ENCODE measurements around the gene PDCD4. TPM values are rescaled to one million over a fixed set of nuclear protein-coding genes. Genes with fewer than 3 reads are reported as not detected.

Gene PDCD4
- total and polyA plus RNA-seq, 9 of the 15 experiments (the other 6 are each of a cell fraction or from before 2014, with no cell fraction given): 12.9 to 44.1 (median 33.7) TPM

GRCh38 chr10:110843796-110844616, 27.7 kb upstream of the PDCD4 start:
- no peaks in the 10 kb centered on the region for H4K20me1 ChIP-seq (replicated peaks; ENCODE audit: control insufficient read depth, insufficient read depth, low read length)
- intact Hi-C loops (cut with micrococcal nuclease) (no loop called here), in situ Hi-C loops (cut with MboI) (no loop called here)
- H3K27me3 ChIP-seq (ENCODE audit: control insufficient read depth in 2 of 2, insufficient read depth in 2 of 2, low read length in 2 of 2): no peaks in the 10 kb centered on the region
- FAIRE-seq: no peak
- ATAC-seq: no peak
- DNase-seq (ENCODE audit: extremely low read depth in 1 of 4, low spot score in 3 of 4): no peak
- H3K36me3 ChIP-seq (ENCODE audit: control insufficient read depth, insufficient read depth, low read length): no peaks in the 10 kb centered on the region; the same call in 2 of the 3 replicates
- H3K27ac ChIP-seq (ENCODE audit: extremely low read depth, low read depth, low read length): no peak overlapping the region
- no peaks in the 10 kb centered on the region for H3K79me2 ChIP-seq (ENCODE audit: control insufficient read depth, insufficient read depth, low read length)
- 31% methylated on average over 7 of the region's 8 CpGs for WGBS (ENCODE audit: insufficient coverage, low coverage, missing lambda C conversion rate)
- BruUV-seq (replicated peaks): no TSS peak
- CTCF ChIA-PET (ENCODE audit: low intra/inter-chr PET ratio): no interaction called here
- no peaks in the 10 kb centered on the region for H3K9me1 ChIP-seq (ENCODE audit: control insufficient read depth, insufficient read depth, low read length)
- H3K4me3 ChIP-seq: no peak overlapping the region
- no peak overlapping the region for H3K4me2 ChIP-seq (ENCODE audit: insufficient read depth, low read length)
- POLR2A ChIA-PET: interaction anchor here (0.9 to 1.4 kb wide), 3 partner anchors 9 to 15 kb away, joined by 3 read pairs; no protein-coding TSS in a partner anchor
- no peaks in the 10 kb centered on the region for H3K9me3 ChIP-seq (replicated peaks; ENCODE audit: control insufficient read depth, insufficient read depth, low read depth, low read length)
- H3K9ac ChIP-seq (ENCODE audit: insufficient read depth in 1 of 2, low read depth in 2 of 2, low read length in 2 of 2): peak overlapping the region in 1 of 2 experiments; percentile 36; a peak in 1 of 4 replicates
- peaks cover 0 to 6% of the 10 kb centered on the region in 2 experiments; a peak in 1 of 5 replicates for H3K4me1 ChIP-seq (replicated peaks in 1 of 2; ENCODE audit: control insufficient read depth in 2 of 2, insufficient read depth in 2 of 2, low read length in 2 of 2)
- H2AFZ ChIP-seq (ENCODE audit: low read depth, low read length): no peak overlapping the region
- no peak for TF ChIP-seq ETS1 (conservative IDR thresholded peaks at IDR 0.05; ENCODE audit: control insufficient read depth, low read depth, low read length)
- TF ChIP-seq ESRRB (CRISPR knock-in tag; IDR thresholded peaks at IDR 0.05; ENCODE audit: borderline replicate concordance): no peak
- no peak for TF ChIP-seq RBBP5 (IDR thresholded peaks at IDR 0.05; ENCODE audit: borderline replicate concordance, insufficient read depth, low read length, poor library complexity, severe bottlenecking)
- TF ChIP-seq CHD7 (IDR thresholded peaks at IDR 0.05; ENCODE audit: low read depth, low read length): no peak
- no peak for TF ChIP-seq ZNF384 (IDR thresholded peaks at IDR 0.05; ENCODE audit: low read depth, low read length)
